GM10248 (cell line): ENCODE data around the gene RASL12.

Experiments used
- CTCF ChIA-PET: fragments of 300-600 bp; sonication (Branson Sonifier 250); formaldehyde crosslinking; extraction: SDS; loops from one replicate; lab custom pipeline; 2021; ENCODE audit warnings: antibody characterized with exemption; lab: Yijun Ruan, JAX
- POLR2A ChIA-PET: fragments of 350-650 bp; sonication (Branson Sonifier 250); formaldehyde crosslinking; extraction: SDS; loops from one replicate; lab custom pipeline; 2020; ENCODE audit warnings: antibody characterized with exemption; lab: Yijun Ruan, JAX
- DNase-seq: peaks from one replicate; pipeline ENCODE4 v3.0.0; 2012; ENCODE audit errors: extremely low spot score
- TF ChIP-seq, protein P1 (sequence below): IDR thresholded peaks from 2 replicates; pipeline ENCODE4 v1.5.1; 2012; ENCODE audit warnings: mild to moderate bottlenecking, low read depth; ENCODE audit errors: extremely low read depth, missing control alignments, control extremely low read depth

RASL12 gene

GRCh38 chr15:65054333-65055200 is 13.2 kb downstream of the RASL12 start:
- ChIA-PET POLR2A (interaction anchor here (0.8 kb wide), 1 partner anchor 250 kb away, joined by 3 read pairs; the partner anchor contains the start of gene RNU5B-1), CTCF (interaction anchor here (0.7 to 9.0 kb wide), 22 partner anchors 9 to 350 kb away, joined by 3 to 72 read pairs (median 4); partner anchors contain the start of genes KBTBD13, RASL12 and RNU5B-1)
- peak; percentile 82 for DNase-seq
- TF ChIP-seq, protein P1, sequence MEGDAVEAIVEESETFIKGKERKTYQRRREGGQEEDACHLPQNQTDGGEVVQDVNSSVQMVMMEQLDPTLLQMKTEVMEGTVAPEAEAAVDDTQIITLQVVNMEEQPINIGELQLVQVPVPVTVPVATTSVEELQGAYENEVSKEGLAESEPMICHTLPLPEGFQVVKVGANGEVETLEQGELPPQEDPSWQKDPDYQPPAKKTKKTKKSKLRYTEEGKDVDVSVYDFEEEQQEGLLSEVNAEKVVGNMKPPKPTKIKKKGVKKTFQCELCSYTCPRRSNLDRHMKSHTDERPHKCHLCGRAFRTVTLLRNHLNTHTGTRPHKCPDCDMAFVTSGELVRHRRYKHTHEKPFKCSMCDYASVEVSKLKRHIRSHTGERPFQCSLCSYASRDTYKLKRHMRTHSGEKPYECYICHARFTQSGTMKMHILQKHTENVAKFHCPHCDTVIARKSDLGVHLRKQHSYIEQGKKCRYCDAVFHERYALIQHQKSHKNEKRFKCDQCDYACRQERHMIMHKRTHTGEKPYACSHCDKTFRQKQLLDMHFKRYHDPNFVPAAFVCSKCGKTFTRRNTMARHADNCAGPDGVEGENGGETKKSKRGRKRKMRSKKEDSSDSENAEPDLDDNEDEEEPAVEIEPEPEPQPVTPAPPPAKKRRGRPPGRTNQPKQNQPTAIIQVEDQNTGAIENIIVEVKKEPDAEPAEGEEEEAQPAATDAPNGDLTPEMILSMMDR = peak; percentile 90

DNA sequence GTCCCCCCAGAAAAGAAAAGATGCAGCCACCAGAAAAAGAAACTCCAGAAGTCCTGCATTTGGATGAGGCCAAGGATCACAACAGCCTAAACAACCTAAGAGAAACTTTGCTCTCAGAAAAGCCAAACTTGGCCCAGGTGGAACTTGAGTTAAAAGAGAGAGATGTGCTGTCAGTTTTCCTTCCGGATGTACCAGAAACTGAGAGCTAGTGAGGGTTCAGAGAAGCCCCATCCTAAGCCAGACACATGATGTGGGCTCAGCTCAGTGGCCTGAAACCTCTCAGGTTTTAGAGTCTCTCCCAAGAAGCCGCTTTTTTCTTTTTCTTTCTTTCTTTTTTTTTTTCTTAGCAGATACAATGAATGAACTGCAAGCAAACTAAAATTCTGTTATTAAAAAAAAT is 14.8 kb downstream of the RASL12 start:
- CTCF ChIA-PET = interaction anchor here (1.0 to 9.0 kb wide), 15 partner anchors 10 to 332 kb away, joined by 3 to 72 read pairs (median 7); partner anchors contain the start of genes KBTBD13, PARP16 and RASL12
- TF ChIP-seq, protein P1 = no peak
- no peak for DNase-seq
- POLR2A ChIA-PET = no interaction called here

DNA sequence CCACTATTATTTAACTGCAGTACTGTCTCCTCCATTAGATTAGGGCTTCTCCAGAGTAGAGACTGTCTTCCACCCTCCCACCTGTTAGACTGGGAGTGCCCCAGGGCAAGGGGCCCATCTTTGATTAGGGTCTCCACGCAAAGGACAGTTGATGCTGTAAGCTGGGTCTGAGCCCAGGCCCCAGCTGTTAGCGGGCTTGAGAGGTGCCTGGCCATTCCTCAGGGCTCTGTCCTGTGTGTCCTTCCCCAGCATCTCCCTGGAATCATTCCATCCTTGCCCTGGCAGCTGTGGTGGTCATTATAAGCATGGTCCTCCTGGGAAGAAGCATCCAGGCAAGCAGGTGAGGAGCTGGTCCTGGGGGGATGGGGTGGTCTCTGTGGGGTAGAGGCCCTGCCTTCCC is 16.5 kb downstream of the RASL12 start:
- TF ChIP-seq, protein P1 = no peak
- ChIA-PET CTCF (interaction anchor here (1.0 to 9.0 kb wide), 6 partner anchors 10 to 247 kb away, joined by 3 to 72 read pairs (median 8); partner anchors contain the start of genes KBTBD13 and RASL12), POLR2A (interaction anchor here (0.7 kb wide), 1 partner anchor 893 kb away, joined by 6 read pairs; no protein-coding TSS in a partner anchor)
- DNase-seq = no peak

GRCh38 chr15:65050270-65050669 is 17.5 kb downstream of the RASL12 start:
- TF ChIP-seq, protein P1 = no peak
- ChIA-PET POLR2A (no interaction called here), CTCF (interaction anchor here (2.7 to 9.0 kb wide), 2 partner anchors 11 to 19 kb away, joined by 12 to 72 read pairs; partner anchors contain the start of gene RASL12)
- DNase-seq = no peak

DNA sequence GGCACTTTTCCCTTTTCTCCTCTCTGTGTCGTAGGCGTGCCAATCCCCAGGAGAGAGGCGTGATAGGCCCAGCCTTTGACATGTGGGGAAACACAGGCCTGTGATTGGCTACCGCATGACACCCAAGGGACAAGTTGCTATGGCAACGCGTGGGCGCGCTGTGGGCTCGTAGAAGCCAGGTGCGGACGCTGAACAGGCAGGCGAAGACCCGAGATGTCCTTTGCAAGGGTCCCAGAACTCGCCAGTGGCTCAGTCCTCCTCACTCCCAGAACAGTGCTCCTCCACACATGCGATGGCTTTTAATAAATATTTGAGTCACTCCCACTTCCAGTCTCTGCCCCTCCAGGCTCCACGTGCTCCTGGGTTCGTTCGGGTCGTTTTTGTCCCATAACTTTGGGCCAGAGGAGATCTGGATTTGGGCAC is 18.4 kb downstream of the RASL12 start:
- ChIA-PET POLR2A (no interaction called here), CTCF (interaction anchor here (9.0 kb wide), 1 partner anchor 20 kb away, joined by 72 read pairs; the partner anchor contains the start of gene RASL12)
- peak; percentile 98 for DNase-seq
- TF ChIP-seq, protein P1 = no peak

DNA sequence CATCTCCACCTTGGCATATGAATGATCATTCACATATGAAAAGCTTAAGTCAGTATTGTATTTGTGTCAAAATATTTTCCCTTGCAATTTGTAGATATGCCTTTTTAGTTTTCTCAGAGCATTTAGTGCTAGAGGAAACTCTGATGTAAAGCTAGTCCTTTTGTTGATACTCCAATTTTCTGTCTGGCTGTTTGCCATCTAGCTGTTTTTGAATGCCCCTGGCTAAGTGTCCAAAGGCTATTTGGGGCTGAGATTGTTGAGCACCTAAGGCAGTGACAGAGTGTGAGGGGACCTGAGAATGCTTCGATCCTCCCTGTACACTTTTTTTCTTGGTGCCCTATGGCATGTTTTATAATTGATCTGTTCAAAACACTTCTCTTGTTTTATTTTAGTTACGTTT is 19.6 kb downstream of the RASL12 start:
- POLR2A ChIA-PET = interaction anchor here (0.8 kb wide), 1 partner anchor 257 kb away, joined by 5 read pairs; no protein-coding TSS in a partner anchor
- TF ChIP-seq, protein P1 = no peak
- DNase-seq = no peak
- CTCF ChIA-PET = interaction anchor here (0.7 to 9.0 kb wide), 5 partner anchors 9 to 53 kb away, joined by 3 to 72 read pairs (median 4); partner anchors contain the start of gene RASL12
